Activated effector memory CD4-positive, alpha-beta T cell treated with Interleukin-2 at 50 U/mL for 16 hours (primary cell): ENCODE data around the gene ARHGEF4.
"Not testable (repeated sequence)": the region's sequence is repeated elsewhere in the genome, so short reads cannot be mapped to it uniquely, and the experiment has no call there.

Source experiments
- DNase-seq: peaks from one replicate; pipeline ENCODE4 v3.0.0-alpha.2; 2020

Gene ARHGEF4

DNA sequence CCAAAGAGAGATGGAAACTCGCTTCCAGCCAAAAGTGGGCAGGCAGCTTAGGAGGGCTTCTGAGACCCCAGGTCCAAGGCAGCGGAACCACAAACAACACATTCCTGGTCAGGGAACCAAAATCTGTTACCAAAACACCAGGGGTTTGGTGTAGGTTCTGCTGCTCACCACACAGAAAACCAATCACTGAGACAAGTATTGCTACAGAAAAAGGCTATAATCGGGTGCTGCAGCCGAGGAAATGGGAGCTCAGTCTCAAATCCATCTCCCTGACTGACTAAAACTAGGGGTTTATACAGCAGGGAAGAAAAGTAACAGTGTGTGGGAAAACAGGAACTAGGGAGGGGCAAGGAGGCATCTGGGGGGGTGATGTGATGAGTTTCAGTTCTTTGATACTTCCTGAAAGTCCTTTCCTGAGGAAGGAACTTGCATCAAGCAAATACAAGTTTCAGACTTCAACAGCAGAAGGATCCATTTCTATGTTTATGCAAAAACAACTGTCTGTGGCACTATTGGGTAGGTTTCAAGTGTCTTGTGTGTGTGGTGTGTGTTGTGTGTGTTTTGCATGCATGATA lies 148.6 kb downstream of the ARHGEF4 start:
- DNase-seq: no peak

DNA sequence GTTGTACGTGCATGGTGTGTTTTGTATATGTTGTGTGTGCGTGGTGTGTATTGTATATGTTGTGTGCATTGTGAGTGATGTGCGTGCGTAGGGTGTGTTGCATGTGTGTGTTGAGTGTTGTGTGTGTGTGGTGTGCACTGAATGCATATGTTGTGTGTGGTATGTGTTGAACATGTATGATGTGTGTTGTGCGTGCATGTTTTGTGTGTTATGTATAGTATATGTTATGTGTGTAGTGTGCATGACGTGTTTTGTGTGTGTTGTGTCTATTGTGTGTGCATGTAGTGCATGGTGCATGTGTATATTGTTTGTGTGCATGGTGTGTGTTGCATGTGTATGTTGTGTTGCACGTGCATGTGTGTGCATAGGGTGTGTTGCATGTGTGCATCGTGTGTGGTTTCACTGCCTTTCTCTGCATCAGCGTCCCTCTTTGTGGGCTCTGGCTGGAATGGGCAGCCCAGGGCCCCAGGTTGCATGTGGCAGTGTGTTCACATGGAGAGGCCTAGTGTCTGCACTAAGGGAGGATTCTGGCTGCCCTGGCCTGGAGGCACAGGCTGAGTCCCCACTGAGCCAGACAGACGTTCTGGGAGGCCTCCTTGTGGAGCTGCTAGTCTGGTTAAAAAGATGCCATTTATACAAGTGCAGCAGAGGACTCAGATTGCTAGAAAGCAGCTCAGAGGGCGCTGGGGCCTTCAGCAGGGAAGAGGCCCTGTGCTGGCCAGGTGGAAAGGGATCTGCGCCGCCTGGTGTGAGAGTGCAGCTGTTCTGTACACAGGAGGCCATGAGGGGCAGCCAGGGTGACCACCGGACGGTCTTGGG lies 149.3 kb downstream of the ARHGEF4 start:
- DNase-seq: no peak

DNA sequence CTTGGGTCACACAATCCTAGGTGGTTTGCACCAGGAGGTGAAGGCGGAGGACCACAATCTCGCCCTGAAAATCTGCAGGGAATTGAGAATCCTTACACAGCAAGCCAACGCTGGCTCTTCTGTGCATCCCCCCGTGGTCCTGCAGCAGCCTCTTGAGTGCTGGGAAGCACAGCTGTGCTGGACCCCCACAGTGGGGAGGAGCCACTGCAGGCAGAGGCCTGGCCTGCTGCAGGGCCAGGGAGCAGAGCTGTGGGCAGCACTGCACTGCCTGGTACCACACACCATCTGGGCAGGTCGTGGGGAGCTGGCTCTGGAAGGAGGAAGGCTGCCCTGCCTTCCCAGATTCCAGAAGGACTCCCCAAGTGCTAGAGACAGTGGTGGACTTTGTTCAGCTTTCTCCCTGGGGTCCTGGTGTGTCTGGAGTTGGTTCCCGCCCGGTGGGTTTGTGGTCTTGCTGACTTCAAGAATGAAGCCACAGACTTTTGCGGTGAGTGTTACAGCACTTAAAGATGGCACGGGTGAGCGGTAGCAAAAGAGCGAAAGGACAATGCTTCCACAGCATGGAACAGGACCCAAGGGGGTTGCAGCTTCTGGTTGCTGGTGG lies 150.3 kb downstream of the ARHGEF4 start:
- DNase-seq: no peak

DNA sequence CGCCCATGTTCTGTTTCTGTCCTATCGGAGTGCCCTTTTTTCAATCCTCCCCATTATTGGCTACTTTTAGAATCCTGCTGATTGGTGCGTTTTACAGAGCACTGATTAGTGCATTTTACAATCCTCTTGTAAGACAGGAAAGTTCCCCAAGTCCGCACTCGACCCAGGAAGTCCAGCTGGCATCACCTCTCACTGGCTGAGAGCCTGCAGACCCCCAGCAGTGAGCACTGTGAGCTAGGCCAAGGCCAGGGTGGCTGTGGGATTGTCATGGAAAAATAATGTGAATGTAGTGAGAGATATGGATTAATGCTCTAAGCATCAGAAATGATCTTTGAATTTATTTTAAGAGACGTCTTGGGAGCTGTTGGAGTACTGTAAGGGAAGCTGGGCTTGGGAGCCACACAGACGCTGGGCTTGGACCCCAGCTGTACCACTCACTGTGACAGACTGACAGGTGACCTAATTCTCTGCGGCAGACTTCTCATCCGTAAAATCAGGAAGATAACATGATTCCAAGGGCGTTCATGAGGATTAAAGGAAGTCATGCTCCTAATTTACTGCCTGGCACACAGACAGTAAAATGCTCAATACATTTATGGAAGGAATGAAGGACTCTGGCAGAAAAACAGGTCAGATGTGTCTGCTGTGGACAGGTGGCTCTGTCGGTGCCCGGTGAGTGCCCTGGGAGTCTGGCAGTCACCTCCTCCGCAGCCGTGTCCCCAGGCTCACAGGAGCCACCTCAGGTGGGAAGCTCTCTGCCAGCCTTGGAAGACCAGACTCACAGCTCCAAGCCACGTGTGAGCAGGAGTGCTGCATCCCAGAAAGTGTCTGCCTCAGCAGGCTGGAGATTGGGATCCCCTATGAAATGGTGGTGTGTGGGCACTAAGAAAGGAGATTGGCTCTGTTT lies 151.1 kb downstream of the ARHGEF4 start:
- no peak for DNase-seq

DNA sequence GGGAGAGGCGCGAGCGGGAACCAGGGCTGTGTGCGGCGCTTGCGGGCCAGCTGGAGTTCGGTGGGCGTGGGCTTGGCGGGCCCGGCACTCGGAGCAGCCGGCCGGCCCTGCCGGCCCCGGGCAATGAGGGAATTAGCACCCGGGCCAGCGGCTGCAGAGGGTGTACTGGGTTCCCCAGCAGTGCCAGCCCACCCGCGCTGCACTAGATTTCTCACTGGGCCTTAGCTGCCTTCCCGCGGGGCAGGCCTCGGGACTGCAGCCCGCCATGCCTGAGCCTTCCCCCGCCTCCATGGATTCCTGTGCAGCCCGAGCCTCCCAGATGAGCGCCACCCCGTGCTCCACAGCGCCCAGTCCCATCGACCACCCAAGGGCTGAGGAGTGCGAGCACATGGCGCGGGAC lies 154.7 kb downstream of the ARHGEF4 start:
- not testable (repeated sequence) for DNase-seq

DNA sequence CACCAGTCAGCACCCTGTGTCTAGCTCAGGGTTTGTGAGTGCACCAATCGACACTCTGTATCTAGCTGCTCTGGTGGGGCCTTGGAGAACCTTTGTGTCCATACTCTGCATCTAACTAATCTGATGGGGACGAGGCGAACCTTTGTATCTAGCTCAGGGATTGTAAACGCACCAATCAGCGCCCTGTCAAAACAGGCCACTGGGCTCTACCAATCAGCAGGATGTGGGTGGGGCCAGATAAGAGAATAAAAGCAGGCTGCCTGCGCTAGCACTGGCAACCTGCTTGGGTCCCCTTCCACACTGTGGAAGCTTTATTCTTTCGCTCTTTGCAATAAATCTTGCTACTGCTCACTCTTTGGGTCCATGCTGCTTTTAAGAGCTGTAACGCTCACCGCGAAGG lies 155.3 kb downstream of the ARHGEF4 start:
- DNase-seq: not testable (repeated sequence)

DNA sequence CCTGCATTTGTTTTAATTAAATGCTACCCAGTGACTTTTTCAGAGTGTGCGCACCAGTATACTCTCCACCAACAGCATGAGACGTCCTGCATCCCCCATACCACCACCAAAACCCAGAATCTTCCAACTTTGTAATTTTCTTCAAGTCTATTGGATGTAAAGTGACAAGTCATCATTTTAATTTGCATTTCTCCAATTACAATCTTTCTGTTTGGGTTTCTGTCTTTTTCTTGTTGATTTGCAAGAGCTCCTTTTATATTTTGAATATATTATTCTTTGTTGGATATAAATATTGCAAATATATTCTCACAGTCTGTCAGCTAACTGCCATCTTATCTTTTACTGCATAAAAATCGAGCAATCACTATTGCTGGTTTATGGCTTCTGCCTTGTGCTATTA lies 160.0 kb downstream of the ARHGEF4 start:
- no peak for DNase-seq

DNA sequence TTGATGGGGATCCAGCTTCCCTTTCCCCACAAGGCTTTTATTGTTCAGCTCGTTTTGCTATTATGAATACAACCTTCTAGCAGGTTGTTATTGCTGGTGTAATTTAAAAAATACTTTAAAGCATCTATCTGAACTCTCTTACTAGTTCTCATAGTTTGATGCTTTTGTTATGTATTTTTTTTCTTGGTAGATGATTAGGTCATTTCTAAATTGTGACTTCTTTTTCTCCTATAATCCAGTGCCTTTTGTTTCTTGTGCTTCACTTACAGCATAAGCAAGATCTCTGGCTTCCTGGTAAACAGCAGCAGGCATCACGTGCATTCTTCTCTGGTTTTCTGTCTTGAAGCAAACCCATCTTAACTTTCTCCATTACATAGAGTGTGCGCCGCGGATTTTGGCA lies 160.5 kb downstream of the ARHGEF4 start:
- no peak for DNase-seq

DNA sequence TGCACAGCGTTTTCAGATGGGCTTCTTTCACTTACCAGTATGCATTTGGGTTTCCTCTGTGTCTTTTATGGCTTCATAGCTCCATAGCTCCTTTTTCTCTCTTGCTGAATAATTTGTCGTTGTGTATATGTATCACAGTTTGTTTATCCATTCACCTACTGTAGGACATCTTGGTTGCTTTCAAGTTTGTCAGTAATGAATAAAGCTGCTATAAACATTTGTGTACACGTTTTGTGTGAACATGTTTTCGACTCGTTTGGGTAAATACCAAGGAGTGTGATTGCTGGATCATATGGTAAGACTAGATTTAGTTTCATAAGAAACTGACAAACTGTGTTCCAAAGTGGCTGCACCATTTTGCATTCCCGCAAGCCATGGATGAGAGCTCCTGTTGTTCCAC lies 161.8 kb downstream of the ARHGEF4 start:
- DNase-seq: no peak

DNA sequence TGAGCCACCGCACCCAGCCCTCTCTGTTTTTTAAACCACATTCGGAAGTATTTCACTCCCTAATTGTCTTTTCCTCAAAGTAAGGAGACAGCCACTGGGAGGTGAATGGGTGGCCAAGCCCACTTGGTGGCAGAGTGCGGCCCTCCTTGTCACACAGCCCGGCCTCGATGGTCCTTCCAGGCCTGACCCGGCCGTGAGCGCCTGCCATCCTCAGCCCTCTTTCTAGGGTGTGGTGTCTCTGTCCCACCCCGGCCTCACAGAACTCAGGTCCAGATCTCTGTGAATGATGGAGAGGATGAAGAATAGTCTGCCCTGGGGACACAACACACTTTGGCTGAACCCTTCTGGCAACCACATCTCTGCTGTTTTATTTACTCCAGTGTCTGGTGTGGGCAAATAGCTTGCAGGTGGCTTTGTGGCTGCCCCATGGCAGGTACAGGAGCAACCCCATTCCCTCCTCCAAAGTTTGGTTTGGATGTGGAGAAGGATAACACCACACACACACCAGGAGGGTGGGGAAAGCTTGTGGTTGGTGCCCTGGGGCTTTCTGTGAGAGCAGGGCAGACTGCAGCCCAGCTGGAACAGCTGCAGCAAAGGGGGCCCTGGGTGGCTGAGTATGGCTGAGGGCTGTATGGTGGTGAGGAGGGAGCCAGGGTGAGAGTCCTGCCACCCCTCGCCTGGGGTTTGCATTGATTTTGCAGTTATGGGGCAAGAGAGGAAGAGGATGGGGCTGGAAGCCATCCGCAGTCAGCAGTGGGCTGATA lies 167.9 kb downstream of the ARHGEF4 start:
- no peak for DNase-seq

DNA sequence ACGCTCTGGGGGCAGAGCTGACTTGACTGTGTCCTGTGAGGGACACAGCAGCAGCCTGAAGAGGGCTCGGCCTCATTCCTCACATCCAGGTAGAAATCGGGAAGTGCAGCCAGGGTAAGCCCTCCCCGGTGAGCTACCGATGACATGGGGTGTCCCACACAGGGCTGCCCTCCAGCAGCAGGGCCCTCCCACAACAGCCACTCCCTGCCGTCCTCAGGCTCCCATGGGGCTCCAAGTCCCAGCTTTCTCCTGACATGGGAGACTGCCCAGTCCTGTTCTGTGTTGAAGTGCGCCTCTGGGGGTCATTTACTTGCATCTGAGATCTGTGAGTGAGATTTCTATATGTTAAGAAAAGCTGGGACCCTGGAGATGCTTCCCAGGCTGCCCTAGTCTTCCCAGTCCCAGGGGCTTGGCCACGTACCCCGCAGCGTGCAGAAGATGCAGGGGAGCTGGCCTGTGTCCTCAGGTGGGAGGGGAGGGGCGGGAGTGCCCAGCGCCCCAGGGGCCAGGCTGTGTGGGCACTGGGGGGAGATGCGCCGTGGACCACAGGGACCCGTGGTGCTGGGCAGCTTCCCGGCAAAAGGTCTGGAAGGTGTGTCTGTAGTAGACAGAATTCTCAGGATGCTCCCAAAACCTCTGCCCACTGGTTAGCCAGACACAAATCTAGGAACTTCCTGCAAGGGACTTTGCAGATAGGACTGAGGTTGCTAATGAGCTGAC lies 168.7 kb downstream of the ARHGEF4 start:
- no peak for DNase-seq

DNA sequence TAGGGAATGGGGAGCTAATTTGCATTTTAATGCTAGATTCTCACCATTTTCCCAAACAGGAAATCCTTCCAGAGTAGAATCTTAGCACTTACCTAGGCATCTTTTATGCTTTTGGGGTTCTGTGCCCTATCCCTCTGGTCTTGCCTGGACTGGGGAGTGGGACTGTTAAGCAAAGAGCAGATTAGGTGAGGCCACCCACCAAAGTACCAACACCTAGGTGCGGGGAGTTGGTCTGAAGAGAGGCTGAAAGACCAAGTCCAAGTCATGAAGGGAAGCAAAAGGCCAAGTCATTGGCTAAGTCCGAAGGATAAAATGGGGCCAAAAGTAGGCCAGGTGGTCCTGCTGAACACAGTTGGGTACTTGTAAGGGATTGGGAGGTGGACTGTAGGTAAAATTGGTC lies 169.8 kb downstream of the ARHGEF4 start:
- no peak for DNase-seq

DNA sequence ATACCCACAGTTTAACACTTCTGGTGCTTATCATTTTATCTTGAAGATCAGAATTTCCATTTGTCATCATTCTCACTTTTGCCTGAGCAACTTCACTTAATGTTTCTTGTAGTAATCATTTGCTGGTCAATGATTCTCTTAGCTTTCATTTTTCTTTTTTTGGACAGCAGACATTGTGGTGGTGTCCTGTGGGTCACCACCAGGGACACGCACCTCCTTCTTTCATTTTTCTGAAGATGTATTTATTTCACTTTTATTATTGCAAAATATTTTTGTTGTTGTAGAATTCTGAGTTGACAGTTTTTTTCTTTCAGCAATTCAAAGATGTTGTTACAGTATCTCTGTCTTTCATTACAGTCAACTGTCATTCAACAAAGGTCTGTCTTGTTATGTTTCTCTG lies 172.3 kb downstream of the ARHGEF4 start:
- DNase-seq: no peak

DNA sequence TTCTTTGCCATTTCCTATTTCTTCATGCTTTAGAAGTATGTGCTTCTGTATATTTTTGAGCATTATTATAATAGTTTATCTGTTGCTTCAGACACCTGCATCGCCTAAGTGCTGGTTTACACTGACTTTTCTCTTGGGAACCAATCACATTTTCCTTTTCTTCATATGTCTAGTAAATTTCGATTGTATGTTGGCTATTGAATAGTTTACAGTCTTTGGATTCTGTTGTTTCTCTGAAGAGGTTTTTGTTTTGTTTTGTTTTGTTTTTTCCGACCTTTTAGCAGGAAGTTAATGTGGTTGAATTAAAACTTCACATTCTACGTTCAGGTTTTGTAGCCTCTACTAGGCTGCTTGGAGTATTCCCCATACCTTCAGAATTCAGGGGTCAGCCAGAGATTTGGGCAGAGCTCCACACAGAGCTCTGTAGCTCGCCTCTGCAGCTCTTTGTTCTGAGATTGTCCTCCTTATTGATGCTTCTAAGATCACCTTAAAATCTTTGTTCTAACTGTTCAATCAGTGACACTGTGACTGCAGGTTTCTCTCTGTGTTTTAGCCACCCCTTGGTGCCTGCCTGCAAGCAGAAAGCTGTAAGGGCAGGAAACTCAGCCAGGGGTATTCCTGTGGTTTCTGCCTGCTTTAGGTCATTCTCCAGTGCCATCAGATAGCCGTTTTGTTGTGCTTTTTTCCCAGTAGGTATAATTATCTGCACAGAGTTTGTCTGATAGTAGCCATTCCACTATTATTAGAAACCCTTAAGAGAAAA lies 173.2 kb downstream of the ARHGEF4 start:
- DNase-seq: no peak

DNA sequence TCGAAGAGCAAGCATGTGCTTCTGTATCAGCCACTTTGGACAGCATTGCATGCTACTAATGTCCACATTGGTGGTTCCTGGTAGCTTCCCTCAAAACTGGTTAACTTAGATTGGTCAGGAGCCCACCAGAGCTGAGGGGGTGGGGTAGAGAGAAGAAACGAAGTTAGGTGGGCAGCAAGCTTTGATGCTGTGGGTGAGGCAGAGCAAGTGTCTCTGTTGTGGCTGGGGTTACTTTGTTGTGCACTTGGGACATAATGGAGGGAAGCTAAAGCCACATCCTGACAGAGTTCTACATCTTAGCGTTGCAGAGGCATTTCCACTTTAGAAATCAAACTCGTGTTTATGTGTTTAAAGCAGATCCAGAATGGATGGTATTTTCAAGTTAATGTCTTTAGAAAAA lies 173.9 kb downstream of the ARHGEF4 start:
- no peak for DNase-seq

DNA sequence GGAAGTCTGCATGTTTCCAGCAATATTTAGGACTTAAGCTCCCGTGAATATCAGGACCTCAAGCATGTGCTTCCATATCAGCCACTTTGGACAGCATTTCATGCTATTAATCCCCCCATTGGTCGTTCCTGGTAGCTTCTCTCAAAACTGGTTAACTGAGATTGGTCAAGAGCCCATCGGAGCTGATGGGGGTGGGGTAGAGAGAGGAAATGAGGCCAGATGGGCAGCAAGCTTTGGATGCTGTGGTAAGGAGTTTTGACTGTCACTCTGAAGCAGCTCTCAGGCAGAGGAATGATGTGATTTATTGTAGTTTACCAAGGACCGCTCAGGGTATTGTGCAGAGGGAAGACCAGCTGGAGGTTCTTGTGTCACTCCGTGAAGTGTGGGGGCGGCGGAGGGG lies 174.8 kb downstream of the ARHGEF4 start:
- no peak for DNase-seq

DNA sequence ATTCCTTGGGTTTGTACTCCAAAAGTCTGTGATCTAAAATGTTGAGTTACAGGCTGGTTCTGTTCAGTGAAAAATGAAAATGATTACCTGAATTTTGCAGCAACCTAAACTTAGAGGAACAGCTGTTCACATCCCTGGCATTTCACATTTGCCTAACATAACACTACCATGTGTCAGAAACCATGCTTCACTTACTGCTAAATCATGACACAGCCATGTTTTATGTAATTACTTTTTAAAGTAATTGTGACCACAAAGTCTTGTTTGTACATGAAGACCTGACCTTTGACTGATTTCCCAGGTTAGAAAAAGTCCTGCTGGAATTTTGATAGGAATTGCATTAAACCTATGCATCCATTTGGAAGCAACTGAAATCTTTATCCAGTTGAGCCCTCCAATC lies 177.4 kb downstream of the ARHGEF4 start:
- no peak for DNase-seq

DNA sequence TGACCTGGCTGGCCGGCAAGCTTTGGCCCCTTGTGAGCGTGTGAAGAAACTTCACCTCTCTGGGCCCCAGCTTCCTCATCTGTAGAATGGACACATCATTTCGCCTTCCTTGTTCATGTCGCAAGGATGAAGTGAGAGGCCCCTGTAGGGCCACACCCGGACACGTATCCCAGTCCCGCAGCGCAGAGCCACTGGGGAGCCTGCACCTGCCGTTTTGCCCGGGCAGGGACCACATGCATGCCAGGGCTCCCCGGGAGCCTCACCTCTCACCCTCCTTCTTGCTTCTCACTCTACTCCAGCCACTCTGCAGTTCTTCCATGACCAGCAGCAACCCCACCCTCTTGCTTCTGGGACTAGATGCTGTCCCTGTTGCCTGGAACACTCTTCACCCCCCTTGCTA lies 179.1 kb downstream of the ARHGEF4 start:
- DNase-seq: no peak

DNA sequence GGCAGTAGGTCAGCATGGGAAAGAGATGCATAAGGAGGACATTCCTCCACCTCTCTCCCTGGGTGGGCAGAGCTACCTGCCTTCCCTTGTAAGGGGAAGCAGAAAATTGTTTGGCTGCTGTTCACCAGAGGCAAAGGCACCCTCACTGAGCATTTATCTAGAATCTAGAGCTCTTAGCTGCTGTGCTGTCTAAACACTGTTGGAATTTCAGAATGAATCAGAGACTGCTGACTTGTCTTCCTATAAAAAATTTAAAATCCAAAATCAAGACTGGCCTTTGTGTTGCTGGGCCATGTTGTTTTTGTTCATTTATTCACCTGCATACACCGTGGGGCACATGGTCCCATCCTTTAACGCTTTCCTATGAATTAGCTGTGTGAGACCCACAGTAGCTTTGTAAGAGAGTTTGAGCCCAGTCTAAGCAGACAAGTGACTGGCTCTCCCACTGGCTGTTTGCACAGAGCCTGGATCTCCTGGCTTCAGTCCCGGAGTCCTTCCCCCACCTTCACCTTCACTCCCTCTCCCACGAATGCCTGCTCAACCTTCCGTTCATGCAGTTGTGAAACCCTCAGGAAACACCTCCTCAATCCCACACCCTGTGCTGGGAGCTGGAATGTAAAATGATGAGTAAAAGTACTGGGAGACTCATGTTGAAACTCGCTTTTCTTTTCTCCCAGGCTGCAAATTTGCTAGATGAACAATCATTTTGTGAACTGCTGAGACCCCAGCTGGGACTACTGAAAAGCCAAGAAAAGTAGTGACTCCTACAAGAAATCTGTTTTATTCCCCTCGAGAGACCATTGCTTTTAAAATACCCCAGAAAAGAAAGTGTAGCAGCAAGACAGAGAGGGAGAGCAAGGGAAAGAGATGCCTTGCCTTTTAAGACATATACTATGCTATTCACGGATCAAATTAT lies 180.4 kb downstream of the ARHGEF4 start:
- no peak for DNase-seq

DNA sequence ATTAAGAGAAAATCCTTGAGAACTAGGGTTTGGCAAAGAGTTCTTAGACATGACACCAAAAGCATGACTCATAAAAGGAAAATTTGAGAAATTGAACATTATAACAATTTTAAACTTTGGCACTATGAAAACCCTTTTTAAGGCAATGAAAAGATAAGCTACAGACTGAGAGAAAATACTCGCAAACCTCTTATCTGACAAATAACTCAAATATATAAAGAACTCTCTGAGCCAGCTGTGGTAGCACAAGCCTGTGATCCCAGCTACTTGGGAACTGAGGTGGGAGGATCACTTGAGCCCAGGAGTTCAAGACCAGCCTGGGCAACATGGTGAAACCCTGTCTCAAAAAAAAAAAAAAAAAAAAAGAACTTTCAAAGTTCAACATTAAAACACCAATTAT lies 186.0 kb downstream of the ARHGEF4 start:
- no peak for DNase-seq
